Colon (tissue), 2 donors: ENCODE measurements around the gene CAT.

Experiments
- FAIRE-seq: peaks from 2 replicates; lab custom pipeline; 2012; peaks lifted over from hg19 to GRCh38; lab: Jason Lieb, UNC
- donor health status: control.
- donor health status: control.

Gene CAT

GRCh38 chr11:34425867-34426266 is 12.9 kb upstream of the CAT start:
- FAIRE-seq, result no peak

GRCh38 chr11:34426766-34427185 is 12.0 kb upstream of the CAT start:
- no peak for FAIRE-seq

- FAIRE-seq, result no peak
Observed at GRCh38 chr11:34427186-34427805, 11.4 kb upstream of the CAT start.

- no peak for FAIRE-seq
Observed at GRCh38 chr11:34431979-34432378, 6.8 kb upstream of the CAT start.

- no peak for FAIRE-seq
Observed at GRCh38 chr11:34432822-34433221, 5.9 kb upstream of the CAT start.

- FAIRE-seq, result no peak
Observed at GRCh38 chr11:34433899-34434298, 4.8 kb upstream of the CAT start.

- no peak for FAIRE-seq
Observed at GRCh38 chr11:34437224-34438125, 1.3 kb upstream of the CAT start.

GRCh38 chr11:34439610-34440198 is 970 bp downstream of the CAT start:
- FAIRE-seq, result no peak

GRCh38 chr11:34441814-34442213 is 3.1 kb downstream of the CAT start:
- FAIRE-seq, result no peak

- FAIRE-seq, result no peak
Observed at GRCh38 chr11:34443136-34443535, 4.4 kb downstream of the CAT start.

- no peak for FAIRE-seq
Observed at GRCh38 chr11:34444428-34444827, 5.7 kb downstream of the CAT start.

GRCh38 chr11:34445956-34446355 is 7.2 kb downstream of the CAT start:
- FAIRE-seq, result no peak

GRCh38 chr11:34446386-34446785 is 7.7 kb downstream of the CAT start:
- FAIRE-seq, result no peak

- FAIRE-seq, result no peak
Observed at GRCh38 chr11:34447044-34447443, 8.3 kb downstream of the CAT start.

- no peak for FAIRE-seq
Observed at GRCh38 chr11:34448223-34448994, 9.7 kb downstream of the CAT start.

GRCh38 chr11:34449013-34449412 is 10.3 kb downstream of the CAT start:
- no peak for FAIRE-seq

GRCh38 chr11:34451053-34451452 is 12.3 kb downstream of the CAT start:
- no peak for FAIRE-seq

- no peak for FAIRE-seq
Observed at GRCh38 chr11:34454308-34455032, 15.7 kb downstream of the CAT start.

- FAIRE-seq, result no peak
Observed at GRCh38 chr11:34457607-34458006, 18.9 kb downstream of the CAT start.

GRCh38 chr11:34458525-34458924 is 19.8 kb downstream of the CAT start:
- FAIRE-seq, result no peak

- FAIRE-seq, result no peak
Observed at GRCh38 chr11:34459507-34460162, 20.9 kb downstream of the CAT start.
